ENCODE data around the gene NRXN3. TPM values are rescaled to one million over a fixed set of nuclear protein-coding genes. Genes with fewer than 3 reads are reported as not detected.

The NRXN3 gene
- total and polyA plus RNA-seq, 2 of the 13 experiments (the other 11 are each of a cell fraction or from before 2014, with no cell fraction given), result 0.03 TPM; not detected in 1

DNA sequence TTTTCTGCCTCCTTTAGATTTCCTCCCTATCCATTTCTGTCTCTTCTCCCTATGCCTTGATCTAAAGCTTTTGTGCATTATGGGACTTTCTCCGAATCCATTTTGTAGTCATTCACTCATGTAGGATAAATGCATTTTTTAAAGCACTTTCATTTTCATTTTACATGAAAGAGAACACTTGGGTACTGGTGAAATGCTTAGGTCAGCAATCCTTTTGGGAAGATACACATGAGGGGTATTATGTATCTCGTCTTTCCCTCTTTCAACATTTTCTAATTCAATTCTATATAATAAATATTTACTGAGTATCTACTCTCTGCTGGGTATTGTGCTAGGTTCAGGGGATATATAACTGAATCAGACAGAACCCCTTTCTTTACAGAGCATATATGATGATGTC is 577.6 kb downstream of the NRXN3 start (continued):
- TF ChIP-seq MZF1 (CRISPR knock-in tag; IDR thresholded peaks at IDR 0.05; ENCODE audit: borderline replicate concordance), result no peak
- no peak for TF ChIP-seq POLR2AphosphoS5 (IDR thresholded peaks at IDR 0.05; ENCODE audit: low read depth, low read length)

DNA sequence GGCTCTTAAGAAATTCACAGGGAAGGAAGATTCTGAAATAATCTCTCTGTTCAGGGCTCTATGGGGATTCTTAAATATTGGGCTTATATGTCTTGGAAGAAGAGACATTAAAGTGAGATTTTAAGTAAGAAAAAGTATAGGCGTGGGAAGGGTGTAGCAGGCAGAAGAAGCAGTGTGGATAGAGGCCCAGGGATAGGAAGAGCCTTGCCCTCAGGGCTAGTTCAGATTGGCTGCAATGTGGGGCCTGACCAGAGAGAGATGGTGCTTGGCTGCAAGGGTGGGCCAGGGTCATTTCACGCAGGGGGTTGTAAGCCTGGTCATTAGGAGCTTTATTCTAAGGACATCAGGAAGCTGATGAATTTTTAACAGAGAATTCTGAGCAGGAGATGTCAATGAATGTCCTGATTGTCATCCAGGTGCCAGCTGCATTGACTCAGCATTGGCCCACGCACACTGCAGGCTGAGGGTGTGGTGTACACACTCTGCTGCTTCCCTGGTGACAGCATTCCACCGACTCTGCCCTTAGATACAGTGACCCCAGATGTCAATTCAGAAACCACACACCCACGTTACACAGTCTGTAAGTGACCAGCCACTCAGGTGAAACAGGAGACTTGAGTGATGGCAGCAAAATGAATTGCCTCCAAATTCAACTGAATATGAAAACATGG is 582.5 kb downstream of the NRXN3 start:
- H3K9me3 ChIP-seq (ENCODE audit: low read length), result no peaks in the 10 kb centered on the region
- H3K4me3 ChIP-seq (replicated peaks in 1 of 3; ENCODE audit: insufficient read depth in 1 of 3, low read depth in 2 of 3, low read length in 3 of 3), result no peak overlapping the region
- no peak overlapping the region for H3K4me2 ChIP-seq (ENCODE audit: low read depth, low read length)
- BruUV-seq (replicated peaks), result no TSS peak
- no peak for ATAC-seq
- H3K27me3 ChIP-seq (ENCODE audit: control insufficient read depth in 1 of 2, insufficient read depth in 2 of 2, low read length in 2 of 2), result no peaks in the 10 kb centered on the region
- no peaks in the 10 kb centered on the region for H3K4me1 ChIP-seq (ENCODE audit: insufficient read depth, low read length)
- no peaks in the 10 kb centered on the region for H3K79me2 ChIP-seq (ENCODE audit: insufficient read depth, low read length)
- CTCF ChIA-PET (ENCODE audit: low intra/inter-chr PET ratio, low total read pairs), result no interaction called here
- no peak overlapping the region for H3K9ac ChIP-seq (ENCODE audit: insufficient read depth, low read depth, low read length)
- intact Hi-C loops (cut with micrococcal nuclease; ENCODE audit: unreplicated experiment), result no loop called here
- H3K27ac ChIP-seq (ENCODE audit: extremely low read length, insufficient read depth, low read length), result no peak overlapping the region
- H2AFZ ChIP-seq (ENCODE audit: low read length), result no peak overlapping the region
- in situ Hi-C loops (cut with HindIII; ENCODE audit: extremely low pct_ligation_motif_present, low pct_unique_long_range_greater_than_20kb), result no loop called here
- FAIRE-seq, result no peak
- POLR2A ChIA-PET, result no interaction called here
- under 1% methylated on average over 4 of the region's 5 CpGs for WGBS (ENCODE audit: low lambda C conversion rate)
- H3K36me3 ChIP-seq (replicated peaks in 1 of 2; ENCODE audit: control insufficient read depth in 1 of 2, insufficient read depth in 2 of 2, low read length in 2 of 2), result no peaks in the 10 kb centered on the region
- no peak for TF ChIP-seq ARNT (IDR thresholded peaks at IDR 0.05)
- no peak for TF ChIP-seq BRCA1 (CRISPR knock-in tag; IDR thresholded peaks at IDR 0.05)
- no peak for TF ChIP-seq ZNF510 (CRISPR knock-in tag; IDR thresholded peaks at IDR 0.05; ENCODE audit: low read depth)
- TF ChIP-seq ZSCAN29 (CRISPR knock-in tag; conservative IDR thresholded peaks at IDR 0.05), result no peak
- TF ChIP-seq, protein P1, sequence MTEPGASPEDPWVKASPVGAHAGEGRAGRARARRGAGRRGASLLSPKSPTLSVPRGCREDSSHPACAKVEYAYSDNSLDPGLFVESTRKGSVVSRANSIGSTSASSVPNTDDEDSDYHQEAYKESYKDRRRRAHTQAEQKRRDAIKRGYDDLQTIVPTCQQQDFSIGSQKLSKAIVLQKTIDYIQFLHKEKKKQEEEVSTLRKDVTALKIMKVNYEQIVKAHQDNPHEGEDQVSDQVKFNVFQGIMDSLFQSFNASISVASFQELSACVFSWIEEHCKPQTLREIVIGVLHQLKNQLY (CRISPR knock-in tag; IDR thresholded peaks at IDR 0.05), result no peak
- TF ChIP-seq, protein P2, sequence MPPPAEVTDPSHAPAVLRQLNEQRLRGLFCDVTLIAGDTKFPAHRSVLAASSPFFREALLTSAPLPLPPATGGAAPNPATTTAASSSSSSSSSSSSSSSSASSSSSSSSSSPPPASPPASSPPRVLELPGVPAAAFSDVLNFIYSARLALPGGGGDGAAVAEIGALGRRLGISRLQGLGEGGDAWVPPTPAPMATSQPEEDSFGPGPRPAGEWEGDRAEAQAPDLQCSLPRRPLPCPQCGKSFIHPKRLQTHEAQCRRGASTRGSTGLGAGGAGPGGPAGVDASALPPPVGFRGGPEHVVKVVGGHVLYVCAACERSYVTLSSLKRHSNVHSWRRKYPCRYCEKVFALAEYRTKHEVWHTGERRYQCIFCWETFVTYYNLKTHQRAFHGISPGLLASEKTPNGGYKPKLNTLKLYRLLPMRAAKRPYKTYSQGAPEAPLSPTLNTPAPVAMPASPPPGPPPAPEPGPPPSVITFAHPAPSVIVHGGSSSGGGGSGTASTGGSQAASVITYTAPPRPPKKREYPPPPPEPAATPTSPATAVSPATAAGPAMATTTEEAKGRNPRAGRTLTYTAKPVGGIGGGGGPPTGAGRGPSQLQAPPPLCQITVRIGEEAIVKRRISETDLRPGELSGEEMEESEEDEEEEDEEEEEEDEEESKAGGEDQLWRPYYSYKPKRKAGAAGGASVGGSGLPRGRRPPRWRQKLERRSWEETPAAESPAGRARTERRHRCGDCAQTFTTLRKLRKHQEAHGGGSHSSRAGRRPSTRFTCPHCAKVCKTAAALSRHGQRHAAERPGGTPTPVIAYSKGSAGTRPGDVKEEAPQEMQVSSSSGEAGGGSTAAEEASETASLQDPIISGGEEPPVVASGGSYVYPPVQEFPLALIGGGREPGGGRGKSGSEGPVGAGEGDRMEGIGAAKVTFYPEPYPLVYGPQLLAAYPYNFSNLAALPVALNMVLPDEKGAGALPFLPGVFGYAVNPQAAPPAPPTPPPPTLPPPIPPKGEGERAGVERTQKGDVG (CRISPR knock-in tag; IDR thresholded peaks at IDR 0.05; ENCODE audit: borderline replicate concordance), result no peak
- no peak for TF ChIP-seq ZNF234 (CRISPR knock-in tag; conservative IDR thresholded peaks at IDR 0.05)
- TF ChIP-seq KDM1A (CRISPR knock-in tag; IDR thresholded peaks at IDR 0.05), result no peak
- TF ChIP-seq, protein P3, sequence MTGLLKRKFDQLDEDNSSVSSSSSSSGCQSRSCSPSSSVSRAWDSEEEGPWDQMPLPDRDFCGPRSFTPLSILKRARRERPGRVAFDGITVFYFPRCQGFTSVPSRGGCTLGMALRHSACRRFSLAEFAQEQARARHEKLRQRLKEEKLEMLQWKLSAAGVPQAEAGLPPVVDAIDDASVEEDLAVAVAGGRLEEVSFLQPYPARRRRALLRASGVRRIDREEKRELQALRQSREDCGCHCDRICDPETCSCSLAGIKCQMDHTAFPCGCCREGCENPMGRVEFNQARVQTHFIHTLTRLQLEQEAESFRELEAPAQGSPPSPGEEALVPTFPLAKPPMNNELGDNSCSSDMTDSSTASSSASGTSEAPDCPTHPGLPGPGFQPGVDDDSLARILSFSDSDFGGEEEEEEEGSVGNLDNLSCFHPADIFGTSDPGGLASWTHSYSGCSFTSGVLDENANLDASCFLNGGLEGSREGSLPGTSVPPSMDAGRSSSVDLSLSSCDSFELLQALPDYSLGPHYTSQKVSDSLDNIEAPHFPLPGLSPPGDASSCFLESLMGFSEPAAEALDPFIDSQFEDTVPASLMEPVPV (CRISPR knock-in tag; IDR thresholded peaks at IDR 0.05), result no peak
- TF ChIP-seq SMAD9 (CRISPR knock-in tag; IDR thresholded peaks at IDR 0.05), result no peak
- TF ChIP-seq REL (CRISPR knock-in tag; conservative IDR thresholded peaks at IDR 0.05), result no peak
- no peak for TF ChIP-seq ZNF720 (CRISPR knock-in tag; IDR thresholded peaks at IDR 0.05)
- no peak for TF ChIP-seq ARHGAP35 (CRISPR knock-in tag; IDR thresholded peaks at IDR 0.05; ENCODE audit: borderline replicate concordance)
- no peak for TF ChIP-seq ZNF260 (CRISPR knock-in tag; IDR thresholded peaks at IDR 0.05; ENCODE audit: borderline replicate concordance, low read depth)
- no peak for TF ChIP-seq ZNF589 (CRISPR knock-in tag; conservative IDR thresholded peaks at IDR 0.05)
- DNase-seq (ENCODE audit: low spot score), result no peak
- no peaks in the 10 kb centered on the region for H4K20me1 ChIP-seq (ENCODE audit: insufficient read depth, low read length)

Measured in HepG2 (cell line).